Activated T-helper 1 cell treated with anti-CD3 and anti-CD28 coated beads, Interleukin-12 subunit alpha, Interleukin-12 subunit beta, Interleukin-2, Interleukin-4 antibody, amounts not matched to agents 30 ng/mL and 10 ng/mL and 1 ng/mL, durations not matched to agents 14 hours and 24 hours and 36 hours (primary cell): ENCODE results near the gene GRAMD2B. TPM values are rescaled to one million over a fixed set of nuclear protein-coding genes. Genes with fewer than 3 reads are reported as not detected.

Experiments used
- DNase-seq: peaks from one replicate; pipeline ENCODE4 v3.0.0; 2021; ENCODE audit warnings: low spot score
- H3K27ac Mint-ChIP-seq: one replicate; pipeline ENCODE4 v1.8.0; 2021; ENCODE audit warnings: mild to moderate bottlenecking, mixed read lengths
- H3K27me3 Mint-ChIP-seq: one replicate; pipeline ENCODE4 v1.8.0; 2022; ENCODE audit warnings: mild to moderate bottlenecking, moderate library complexity, mixed read lengths; ENCODE audit not compliant: insufficient read depth
- H3K36me3 Mint-ChIP-seq: one replicate; pipeline ENCODE4 v1.8.0; 2021; ENCODE audit warnings: low read depth, mixed read lengths
- H3K4me1 Mint-ChIP-seq: one replicate; pipeline ENCODE4 v1.8.0; 2021; ENCODE audit warnings: low read depth, mixed read lengths
- H3K4me3 Mint-ChIP-seq: one replicate; pipeline ENCODE4 v1.8.0; 2021; ENCODE audit warnings: mild to moderate bottlenecking, moderate library complexity, mixed read lengths
- H3K9me3 Mint-ChIP-seq: one replicate; pipeline ENCODE4 v1.8.0; 2021; ENCODE audit warnings: mixed read lengths
- intact Hi-C: fragments of 100-400 bp; cut with micrococcal nuclease; formaldehyde crosslinking; loops from one replicate; pipeline ENCODE4 v1.15.1; 2024
- total RNA-seq: library from RNA; stranded (reverse); gene quantifications from 2 replicates; pipeline ENCODE4 v1.2.3, GENCODE V29; 2022

GRAMD2B gene
- total RNA-seq, 1 donor from 2014 or later: 8.3 TPM

- intact Hi-C loops: no loop called here
- Mint-ChIP-seq H3K9me3 (no peaks in the 10 kb centered on the region), H3K27me3 (peaks cover 6% of the 10 kb centered on the region), H3K36me3 (no peaks in the 10 kb centered on the region), H3K4me3 (no peak overlapping the region), H3K27ac (no peak overlapping the region), H3K4me1 (no peaks in the 10 kb centered on the region)
- DNase-seq: no peak
Observed at GRCh38 chr5:126527158-126527557, 103.9 kb downstream of the GRAMD2B start.

- no peaks in the 10 kb centered on the region for H3K4me1 Mint-ChIP-seq
- no peaks in the 10 kb centered on the region for H3K9me3 Mint-ChIP-seq
- peaks cover 6% of the 10 kb centered on the region for H3K27me3 Mint-ChIP-seq
- no peaks in the 10 kb centered on the region for H3K36me3 Mint-ChIP-seq
- no peak overlapping the region for H3K4me3 Mint-ChIP-seq
- intact Hi-C loops: no loop called here
- H3K27ac Mint-ChIP-seq: no peak overlapping the region
- no peak for DNase-seq
Observed at GRCh38 chr5:126527892-126528291, 104.7 kb downstream of the GRAMD2B start.

- intact Hi-C loops: no loop called here
- H3K36me3 Mint-ChIP-seq: no peaks in the 10 kb centered on the region
- H3K4me1 Mint-ChIP-seq: no peaks in the 10 kb centered on the region
- H3K27me3 Mint-ChIP-seq: peaks cover 5% of the 10 kb centered on the region
- H3K4me3 Mint-ChIP-seq: no peak overlapping the region
- H3K27ac Mint-ChIP-seq: no peak overlapping the region
- no peaks in the 10 kb centered on the region for H3K9me3 Mint-ChIP-seq
- DNase-seq: no peak
Observed at GRCh38 chr5:126531543-126532120, 108.4 kb downstream of the GRAMD2B start.

- Mint-ChIP-seq H3K27me3 (peaks cover 2% of the 10 kb centered on the region), H3K36me3 (no peaks in the 10 kb centered on the region), H3K9me3 (no peaks in the 10 kb centered on the region), H3K4me3 (no peak overlapping the region), H3K4me1 (no peaks in the 10 kb centered on the region), H3K27ac (no peak overlapping the region)
- DNase-seq: no peak
- intact Hi-C loops: no loop called here
Observed at GRCh38 chr5:126534553-126534952, 111.3 kb downstream of the GRAMD2B start.

GRCh38 chr5:126535856-126536545 is 112.8 kb downstream of the GRAMD2B start:
- intact Hi-C loops: no loop called here
- no peak overlapping the region for H3K4me3 Mint-ChIP-seq
- peaks cover 2% of the 10 kb centered on the region for H3K27me3 Mint-ChIP-seq
- H3K4me1 Mint-ChIP-seq: no peaks in the 10 kb centered on the region
- H3K27ac Mint-ChIP-seq: no peak overlapping the region
- no peaks in the 10 kb centered on the region for H3K36me3 Mint-ChIP-seq
- no peaks in the 10 kb centered on the region for H3K9me3 Mint-ChIP-seq
- DNase-seq: no peak

- Mint-ChIP-seq H3K4me3 (no peak overlapping the region), H3K4me1 (no peaks in the 10 kb centered on the region), H3K36me3 (no peaks in the 10 kb centered on the region), H3K27ac (no peak overlapping the region), H3K27me3 (peaks cover 2% of the 10 kb centered on the region), H3K9me3 (no peaks in the 10 kb centered on the region)
- DNase-seq: no peak
- intact Hi-C loops: no loop called here
Observed at GRCh38 chr5:126536874-126537273, 113.7 kb downstream of the GRAMD2B start.

- Mint-ChIP-seq H3K27me3 (peaks cover 2% of the 10 kb centered on the region), H3K27ac (no peak overlapping the region), H3K36me3 (no peaks in the 10 kb centered on the region), H3K9me3 (no peaks in the 10 kb centered on the region), H3K4me3 (no peak overlapping the region), H3K4me1 (no peaks in the 10 kb centered on the region)
- DNase-seq: no peak
- intact Hi-C loops: loop anchor here (2.0 kb wide), 1 partner anchor 62 kb away; the partner anchor contains the start of gene PHAX
Observed at GRCh38 chr5:126538579-126538978, 115.4 kb downstream of the GRAMD2B start.

- Mint-ChIP-seq H3K9me3 (no peaks in the 10 kb centered on the region), H3K4me1 (no peaks in the 10 kb centered on the region), H3K27me3 (peaks cover 2% of the 10 kb centered on the region), H3K4me3 (no peak overlapping the region), H3K36me3 (no peaks in the 10 kb centered on the region), H3K27ac (no peak overlapping the region)
- intact Hi-C loops: no loop called here
- no peak for DNase-seq
Observed at GRCh38 chr5:126540631-126541030, 117.4 kb downstream of the GRAMD2B start.

- no peak for DNase-seq
- intact Hi-C loops: no loop called here
- Mint-ChIP-seq H3K4me1 (no peaks in the 10 kb centered on the region), H3K9me3 (no peaks in the 10 kb centered on the region), H3K27ac (no peak overlapping the region), H3K36me3 (no peaks in the 10 kb centered on the region), H3K4me3 (no peak overlapping the region), H3K27me3 (peaks cover 2% of the 10 kb centered on the region)
Observed at GRCh38 chr5:126542441-126542840, 119.2 kb downstream of the GRAMD2B start.

GRCh38 chr5:126543009-126543408 is 119.8 kb downstream of the GRAMD2B start:
- peaks cover 2% of the 10 kb centered on the region for H3K27me3 Mint-ChIP-seq
- no peaks in the 10 kb centered on the region for H3K4me1 Mint-ChIP-seq
- no peaks in the 10 kb centered on the region for H3K36me3 Mint-ChIP-seq
- no peaks in the 10 kb centered on the region for H3K9me3 Mint-ChIP-seq
- no peak overlapping the region for H3K27ac Mint-ChIP-seq
- no peak overlapping the region for H3K4me3 Mint-ChIP-seq
- intact Hi-C loops: no loop called here
- DNase-seq: no peak

GRCh38 chr5:126543660-126544059 is 120.5 kb downstream of the GRAMD2B start:
- Mint-ChIP-seq H3K36me3 (no peaks in the 10 kb centered on the region), H3K4me3 (no peak overlapping the region), H3K4me1 (no peaks in the 10 kb centered on the region), H3K27me3 (peaks cover 2% of the 10 kb centered on the region), H3K27ac (no peak overlapping the region), H3K9me3 (no peaks in the 10 kb centered on the region)
- DNase-seq: no peak
- intact Hi-C loops: loop anchor here (2.0 kb wide), 1 partner anchor 949 kb away; no protein-coding TSS in a partner anchor
